Measurements from ENCODE around the gene CABP4.

CABP4 gene

DNA sequence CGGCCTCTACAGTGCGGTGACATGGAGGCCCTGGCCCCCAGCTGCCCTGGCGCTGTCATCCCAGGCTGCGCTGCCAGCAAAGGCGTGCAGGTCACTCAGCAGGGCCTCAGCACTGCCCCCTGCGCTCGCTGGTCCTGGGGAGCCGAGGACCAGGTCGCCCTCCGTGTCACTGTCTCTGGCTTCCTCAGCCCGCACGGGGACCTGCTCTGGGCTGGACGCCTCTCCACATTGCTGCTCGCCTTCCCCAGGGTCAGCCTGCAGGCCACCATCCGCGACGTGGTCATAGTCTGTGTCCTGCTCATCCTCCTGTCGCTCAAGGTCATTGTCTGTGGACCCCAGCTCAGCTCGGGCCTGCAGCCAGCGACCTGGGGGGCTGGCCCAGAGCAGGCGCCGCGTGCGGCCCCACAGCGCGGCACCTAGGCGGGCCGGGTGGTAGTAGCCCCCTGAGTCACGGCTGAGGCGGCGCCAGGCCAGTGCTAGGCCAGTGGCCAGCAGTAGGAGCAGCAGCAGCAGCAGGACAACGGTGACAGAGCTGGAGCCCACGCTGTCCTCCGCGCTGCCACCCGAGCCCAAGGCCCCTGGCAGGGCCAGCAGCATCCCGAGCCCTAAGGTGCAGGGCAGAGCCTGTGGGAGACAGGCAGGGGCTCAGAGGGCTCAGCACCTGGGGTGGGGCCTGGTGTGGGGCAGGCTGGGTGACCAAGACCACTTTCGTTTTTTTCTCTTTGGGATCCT lies 19.3 kb upstream of the CABP4 start:
- Histone ChIP-seq H3K9me3 (ENCODE audit: severe bottlenecking) (no peaks in the 10 kb centered on the region), H3K27me3 (ENCODE audit: insufficient read depth, poor library complexity, severe bottlenecking) (no peaks in the 10 kb centered on the region), H3K36me3 (ENCODE audit: low read depth) (peaks cover 42% of the 10 kb centered on the region), H3K4me3 (ENCODE audit: severe bottlenecking) (no peak overlapping the region), H3K4me1 (ENCODE audit: insufficient read depth, poor library complexity, severe bottlenecking) (no peaks in the 10 kb centered on the region), H3K27ac (ENCODE audit: poor library complexity, severe bottlenecking) (no peak overlapping the region)
- no peak for DNase-seq (ENCODE audit: low spot score)
- TF ChIP-seq CTCF (IDR thresholded peaks at IDR 0.05; ENCODE audit: poor library complexity, severe bottlenecking) = no peak
- ATAC-seq (ENCODE audit: low read depth) = 0 out of 3 replicates have a peak, but pooled peaks have one; percentile 2

DNA sequence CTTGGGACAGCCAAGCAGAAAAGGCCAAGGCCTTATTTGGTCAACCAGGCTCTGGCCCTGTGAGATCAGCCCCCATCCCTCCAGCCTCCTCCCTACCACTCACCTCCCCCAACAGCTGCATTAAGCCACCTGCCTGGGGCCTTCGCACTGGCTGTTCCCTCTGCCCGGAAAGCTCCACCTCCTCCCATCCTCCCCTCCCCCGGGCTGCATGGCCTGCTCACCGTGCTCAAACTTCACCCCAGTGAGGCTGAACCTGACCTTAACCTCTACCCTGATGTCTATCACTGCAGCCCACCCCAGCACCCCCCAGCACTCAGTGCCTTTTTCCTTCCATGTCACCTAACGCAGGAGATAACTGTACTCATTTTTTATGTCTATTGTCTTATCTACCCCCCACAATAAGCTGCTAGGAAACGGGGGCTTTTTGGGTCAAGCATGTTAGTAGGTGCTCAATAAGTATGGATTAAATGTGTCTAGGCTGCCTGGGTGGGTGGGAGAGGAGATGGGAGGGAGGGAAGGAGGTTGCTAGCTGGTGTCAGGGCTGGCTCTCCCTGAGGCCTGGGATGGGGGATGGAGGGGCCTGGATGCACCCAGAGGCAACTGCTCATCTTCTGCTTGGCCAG lies 18.6 kb upstream of the CABP4 start:
- peaks cover 40% of the 10 kb centered on the region for H3K36me3 ChIP-seq (ENCODE audit: low read depth)
- no peak for TF ChIP-seq CTCF (IDR thresholded peaks at IDR 0.05; ENCODE audit: poor library complexity, severe bottlenecking)
- no peaks in the 10 kb centered on the region for H3K27me3 ChIP-seq (ENCODE audit: insufficient read depth, poor library complexity, severe bottlenecking)
- H3K9me3 ChIP-seq (ENCODE audit: severe bottlenecking) = no peaks in the 10 kb centered on the region
- no peak for DNase-seq (ENCODE audit: low spot score)
- H3K27ac ChIP-seq (ENCODE audit: poor library complexity, severe bottlenecking) = no peak overlapping the region
- H3K4me3 ChIP-seq (ENCODE audit: severe bottlenecking) = no peak overlapping the region
- H3K4me1 ChIP-seq (ENCODE audit: insufficient read depth, poor library complexity, severe bottlenecking) = no peaks in the 10 kb centered on the region
- ATAC-seq (ENCODE audit: low read depth) = peak; percentile 10; the same call in 1 of the 3 replicates

DNA sequence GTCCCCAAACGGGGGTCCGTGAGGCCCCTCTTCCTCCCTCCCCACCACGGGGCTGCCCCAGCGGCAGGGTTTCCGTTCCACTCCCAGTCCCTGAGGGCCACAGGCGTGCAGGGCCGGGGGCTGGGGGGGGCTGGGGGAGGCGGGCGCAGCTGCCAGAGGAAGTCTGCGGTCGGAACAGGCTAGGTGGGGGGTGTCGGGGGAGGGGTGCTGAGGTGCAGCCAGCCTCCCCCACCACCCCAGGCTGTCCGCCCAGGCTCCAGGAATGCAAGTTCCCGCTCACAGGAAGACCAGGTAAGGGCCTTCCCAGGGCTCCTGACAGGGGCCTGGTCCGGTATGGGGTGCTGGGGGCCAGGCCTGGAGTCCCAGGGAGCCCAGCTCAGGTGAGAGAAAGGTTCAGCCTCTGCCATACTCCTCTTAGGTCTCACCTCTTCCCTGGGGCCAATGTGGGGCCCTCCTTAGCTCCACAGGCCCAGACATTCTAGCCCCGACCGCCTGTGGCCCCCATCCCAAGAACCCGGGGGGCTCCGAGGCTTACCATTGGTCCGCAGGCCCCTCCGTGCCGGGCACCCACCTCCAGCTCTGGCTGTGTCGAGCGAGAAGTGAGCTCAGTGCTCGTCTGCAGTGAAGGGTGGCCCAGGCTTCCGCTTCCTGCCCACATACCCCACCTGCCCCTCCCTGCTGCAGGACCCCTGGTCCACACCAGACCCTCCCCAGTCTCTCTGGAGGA lies 17.9 kb upstream of the CABP4 start, which contains the start of gene PTPRCAP:
PTPRCAP (minus strand) TSS at position 601 of the 727 bp plus-strand sequence; CDS start at position 538, 63 bp downstream.
- Histone ChIP-seq H3K27me3 (ENCODE audit: insufficient read depth, poor library complexity, severe bottlenecking) (no peaks in the 10 kb centered on the region), H3K36me3 (ENCODE audit: low read depth) (peaks cover 39% of the 10 kb centered on the region), H3K27ac (ENCODE audit: poor library complexity, severe bottlenecking) (no peak within 1 kb of the TSS), H3K9me3 (ENCODE audit: severe bottlenecking) (no peaks in the 10 kb centered on the region), H3K4me1 (ENCODE audit: insufficient read depth, poor library complexity, severe bottlenecking) (no peaks in the 10 kb centered on the region), H3K4me3 (ENCODE audit: severe bottlenecking) (no peak within 1 kb of the TSS)
- no peak for TF ChIP-seq CTCF (IDR thresholded peaks at IDR 0.05; ENCODE audit: poor library complexity, severe bottlenecking)
- no peak for ATAC-seq (ENCODE audit: low read depth)
- no peak for DNase-seq (ENCODE audit: low spot score)

GRCh38 chr11:67437809-67438157 lies 17.4 kb upstream of the CABP4 start:
- Histone ChIP-seq H3K27me3 (ENCODE audit: insufficient read depth, poor library complexity, severe bottlenecking) (no peaks in the 10 kb centered on the region), H3K4me3 (ENCODE audit: severe bottlenecking) (no peak overlapping the region), H3K27ac (ENCODE audit: poor library complexity, severe bottlenecking) (no peak overlapping the region), H3K9me3 (ENCODE audit: severe bottlenecking) (no peaks in the 10 kb centered on the region), H3K4me1 (ENCODE audit: insufficient read depth, poor library complexity, severe bottlenecking) (no peaks in the 10 kb centered on the region), H3K36me3 (ENCODE audit: low read depth) (peaks cover 33% of the 10 kb centered on the region)
- ATAC-seq (ENCODE audit: low read depth) (no peak), DNase-seq (ENCODE audit: low spot score) (no peak)
- TF ChIP-seq CTCF (IDR thresholded peaks at IDR 0.05; ENCODE audit: poor library complexity, severe bottlenecking) = no peak

Data from RWPE2 (cell line).